NOMO-1 treated with dmso at 0.1 percent for 144 hours (cell line): ENCODE results near the gene LRRC7.

ENCODE experiments used
- DNase-seq: peaks from one replicate; lab custom pipeline; 2025; ENCODE audit not compliant: unreplicated experiment; lab: John Stamatoyannopoulos, UW

The LRRC7 gene

DNA sequence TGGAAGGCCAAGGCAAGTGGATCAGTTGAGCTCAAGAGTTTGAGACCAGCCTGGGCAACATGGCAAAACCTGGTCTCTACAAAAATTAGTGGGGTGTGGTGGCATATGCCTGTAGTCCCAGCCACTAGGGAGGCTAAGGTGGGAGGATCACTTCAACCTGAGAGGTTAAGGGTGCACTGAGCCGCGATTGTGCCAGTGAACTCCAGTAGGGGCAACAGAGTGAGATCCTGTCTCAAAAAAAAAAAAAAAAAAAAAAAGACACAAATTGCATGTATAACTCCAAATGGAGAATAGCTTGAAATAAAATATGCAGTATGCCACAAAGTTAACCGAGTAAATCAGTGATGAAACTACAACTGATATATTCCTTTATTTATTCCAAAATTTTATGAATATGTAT is 586.0 kb downstream of the LRRC7 start:
- no peak for DNase-seq

GRCh38 chr1:70156529-70157120 is 588.9 kb downstream of the LRRC7 start:
- no peak for DNase-seq

DNA sequence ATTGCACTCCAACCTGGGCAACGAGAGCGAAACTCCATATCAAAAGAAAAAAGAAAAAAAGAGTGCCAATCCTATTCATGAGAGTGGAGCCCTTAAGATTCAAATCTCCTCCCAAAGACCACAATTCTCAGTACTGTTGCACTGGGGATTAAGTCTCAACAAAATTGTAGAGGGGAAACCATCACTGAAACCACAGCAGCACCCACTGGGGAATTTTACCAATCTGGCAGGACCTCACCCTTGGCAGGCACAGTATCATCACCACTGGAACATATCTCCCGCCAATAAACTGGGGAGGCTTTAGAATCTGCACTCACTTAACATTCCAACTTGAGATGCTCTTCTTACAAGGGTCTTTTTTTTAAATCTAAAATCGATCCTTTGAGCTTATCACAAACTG is 596.6 kb downstream of the LRRC7 start:
- DNase-seq: no peak

GRCh38 chr1:70168283-70168682 is 600.6 kb downstream of the LRRC7 start:
- no peak for DNase-seq

DNA sequence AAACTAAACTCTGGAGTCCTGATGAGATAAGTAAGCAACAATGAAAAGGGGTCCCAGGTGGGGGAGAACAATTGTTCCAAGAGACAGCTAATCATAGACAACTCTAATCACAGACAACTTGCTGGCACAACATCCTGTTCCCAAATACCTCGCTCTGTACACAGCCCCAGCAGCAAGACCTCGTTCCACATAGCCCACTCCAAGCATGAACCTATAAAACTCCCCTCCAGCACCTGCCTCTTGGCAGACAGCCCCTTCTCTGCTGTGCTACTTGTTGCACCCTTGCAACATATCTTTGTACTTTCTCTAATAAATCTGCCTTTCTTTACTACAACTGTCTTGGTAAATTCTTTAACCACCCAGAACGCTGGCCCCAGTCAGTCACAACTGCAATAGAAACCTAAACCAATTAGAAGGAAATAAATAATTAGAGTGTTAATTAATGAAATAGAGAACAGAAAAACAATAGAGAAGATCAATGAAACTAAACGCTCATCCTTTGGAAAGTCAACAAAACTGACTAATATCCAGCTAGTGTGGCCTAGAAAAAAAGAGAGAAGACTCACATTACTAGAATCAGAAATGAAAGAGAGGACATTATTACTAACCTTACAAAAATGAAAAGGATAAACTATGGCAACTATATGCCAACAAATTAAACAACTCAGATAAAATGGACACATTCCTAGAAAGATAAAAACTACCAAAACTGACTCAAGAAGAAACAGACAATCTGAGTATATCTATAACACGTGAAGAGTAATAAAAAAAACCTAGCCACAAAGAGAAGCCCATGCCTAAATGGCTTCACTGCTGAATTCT is 601.5 kb downstream of the LRRC7 start:
- DNase-seq: no peak

GRCh38 chr1:70171512-70171911 is 603.8 kb downstream of the LRRC7 start:
- no peak for DNase-seq
